Activated naive CD4-positive, alpha-beta T cell treated with anti-CD3 and anti-CD28 coated beads, Interleukin-2, amount 50 U/mL, for 24 hours (primary cell): ENCODE results near the gene ARHGEF28.

Experiments used
- H3K27ac Mint-ChIP-seq: one replicate; pipeline ENCODE4 v1.8.0; 2021; ENCODE audit warnings: mild to moderate bottlenecking, mixed read lengths
- H3K27me3 Mint-ChIP-seq: one replicate; pipeline ENCODE4 v1.8.0; 2021; ENCODE audit warnings: mixed read lengths
- H3K36me3 Mint-ChIP-seq: one replicate; pipeline ENCODE4 v1.8.0; 2021; ENCODE audit warnings: mixed read lengths
- H3K4me1 Mint-ChIP-seq: one replicate; pipeline ENCODE4 v1.8.0; 2021; ENCODE audit warnings: mixed read lengths
- H3K4me3 Mint-ChIP-seq: one replicate; pipeline ENCODE4 v1.8.0; 2021; ENCODE audit warnings: mild to moderate bottlenecking, mixed read lengths
- H3K9me3 Mint-ChIP-seq: one replicate; pipeline ENCODE4 v1.8.0; 2021; ENCODE audit warnings: mixed read lengths

Gene ARHGEF28

DNA sequence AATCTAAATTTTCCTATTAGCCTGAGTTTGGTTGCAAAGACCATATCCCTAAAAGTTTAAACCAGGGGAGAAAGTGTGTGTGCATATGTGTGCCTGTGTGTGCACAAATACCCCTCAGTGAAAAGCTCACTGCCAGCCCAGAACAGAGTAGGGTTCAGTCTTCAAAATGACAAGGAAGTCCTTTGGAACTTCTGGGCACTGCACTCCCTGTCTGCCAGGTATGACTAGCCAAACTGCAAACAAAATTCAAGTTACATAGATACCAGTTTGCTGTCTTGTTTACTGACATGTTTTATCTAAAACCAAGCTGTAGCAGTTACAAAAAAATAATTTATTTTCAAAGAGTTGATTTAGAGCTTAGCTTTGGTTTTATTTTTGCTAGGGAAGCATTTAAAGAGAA lies 100.1 kb downstream of the ARHGEF28 start:
- Mint-ChIP-seq H3K27me3 (peaks cover 3% of the 10 kb centered on the region), H3K4me3 (no peak overlapping the region), H3K27ac (no peak overlapping the region), H3K9me3 (no peaks in the 10 kb centered on the region), H3K36me3 (no peaks in the 10 kb centered on the region), H3K4me1 (no peaks in the 10 kb centered on the region)

GRCh38 chr5:73726606-73727231 lies 100.7 kb downstream of the ARHGEF28 start:
- Mint-ChIP-seq H3K27me3 (peaks cover 3% of the 10 kb centered on the region), H3K36me3 (no peaks in the 10 kb centered on the region), H3K27ac (no peak overlapping the region), H3K9me3 (no peaks in the 10 kb centered on the region), H3K4me3 (no peak overlapping the region), H3K4me1 (no peaks in the 10 kb centered on the region)

DNA sequence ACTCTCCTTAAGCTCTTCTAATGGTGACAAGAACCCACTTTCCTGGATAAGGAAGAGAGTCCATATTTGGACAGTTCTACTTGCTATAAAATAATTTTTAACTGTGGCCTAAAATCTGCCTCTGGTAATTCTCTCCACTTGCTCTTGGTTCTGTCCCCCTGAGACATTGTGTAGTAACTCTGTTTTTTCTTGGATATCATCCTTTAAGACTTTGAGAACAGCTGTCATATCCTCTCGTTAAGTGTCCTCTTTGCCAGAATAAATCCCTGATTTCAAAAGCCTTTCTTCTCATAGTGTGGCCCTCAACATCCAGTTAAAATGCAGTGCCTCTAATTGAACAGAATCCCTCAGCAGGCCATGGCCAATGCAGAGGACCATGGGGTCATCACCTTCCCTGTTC lies 101.5 kb downstream of the ARHGEF28 start:
- peaks cover 3% of the 10 kb centered on the region for H3K27me3 Mint-ChIP-seq
- no peak overlapping the region for H3K27ac Mint-ChIP-seq
- H3K36me3 Mint-ChIP-seq, result no peaks in the 10 kb centered on the region
- H3K9me3 Mint-ChIP-seq, result no peaks in the 10 kb centered on the region
- H3K4me1 Mint-ChIP-seq, result no peaks in the 10 kb centered on the region
- no peak overlapping the region for H3K4me3 Mint-ChIP-seq

GRCh38 chr5:73728493-73729273 lies 102.7 kb downstream of the ARHGEF28 start:
- Mint-ChIP-seq H3K27me3 (peaks cover 5% of the 10 kb centered on the region), H3K27ac (no peak overlapping the region)

GRCh38 chr5:73729329-73729728 lies 103.3 kb downstream of the ARHGEF28 start:
- no peaks in the 10 kb centered on the region for H3K36me3 Mint-ChIP-seq
- no peaks in the 10 kb centered on the region for H3K9me3 Mint-ChIP-seq
- H3K27me3 Mint-ChIP-seq, result peaks cover 5% of the 10 kb centered on the region
- no peak overlapping the region for H3K4me3 Mint-ChIP-seq
- no peak overlapping the region for H3K27ac Mint-ChIP-seq
- H3K4me1 Mint-ChIP-seq, result no peaks in the 10 kb centered on the region

More at GRCh38 chr5:73728493-73729273, 102.7 kb downstream of the ARHGEF28 start:
- Mint-ChIP-seq H3K4me3 (no peak overlapping the region), H3K36me3 (no peaks in the 10 kb centered on the region), H3K9me3 (no peaks in the 10 kb centered on the region), H3K4me1 (no peaks in the 10 kb centered on the region)

DNA sequence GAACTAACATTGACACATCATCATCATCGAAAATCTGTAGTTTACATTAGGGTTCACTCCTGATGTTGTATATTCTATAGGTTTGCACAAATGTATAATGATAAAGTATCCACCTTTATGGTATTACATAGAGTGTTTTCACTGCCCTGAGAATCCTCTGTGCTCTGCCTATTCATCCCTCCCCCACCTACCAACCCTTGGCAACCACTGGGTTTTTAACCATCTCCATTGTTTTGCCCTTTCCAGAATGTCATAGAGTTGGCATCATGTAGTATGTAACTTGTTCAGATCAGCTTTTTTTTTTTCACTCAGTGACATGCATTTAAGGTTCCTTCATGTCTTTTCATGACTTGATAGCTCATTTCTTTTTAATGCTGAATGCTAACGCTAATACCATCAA lies 106.0 kb downstream of the ARHGEF28 start:
- Mint-ChIP-seq H3K27me3 (peaks cover 4% of the 10 kb centered on the region), H3K9me3 (no peaks in the 10 kb centered on the region), H3K27ac (no peak overlapping the region), H3K4me1 (no peaks in the 10 kb centered on the region), H3K36me3 (no peaks in the 10 kb centered on the region), H3K4me3 (no peak overlapping the region)

- Mint-ChIP-seq H3K36me3 (no peaks in the 10 kb centered on the region), H3K27me3 (peaks cover 7% of the 10 kb centered on the region), H3K4me1 (no peaks in the 10 kb centered on the region), H3K4me3 (no peak overlapping the region), H3K27ac (no peak overlapping the region), H3K9me3 (no peaks in the 10 kb centered on the region)
Measured at GRCh38 chr5:73733219-73733618, 107.2 kb downstream of the ARHGEF28 start.

DNA sequence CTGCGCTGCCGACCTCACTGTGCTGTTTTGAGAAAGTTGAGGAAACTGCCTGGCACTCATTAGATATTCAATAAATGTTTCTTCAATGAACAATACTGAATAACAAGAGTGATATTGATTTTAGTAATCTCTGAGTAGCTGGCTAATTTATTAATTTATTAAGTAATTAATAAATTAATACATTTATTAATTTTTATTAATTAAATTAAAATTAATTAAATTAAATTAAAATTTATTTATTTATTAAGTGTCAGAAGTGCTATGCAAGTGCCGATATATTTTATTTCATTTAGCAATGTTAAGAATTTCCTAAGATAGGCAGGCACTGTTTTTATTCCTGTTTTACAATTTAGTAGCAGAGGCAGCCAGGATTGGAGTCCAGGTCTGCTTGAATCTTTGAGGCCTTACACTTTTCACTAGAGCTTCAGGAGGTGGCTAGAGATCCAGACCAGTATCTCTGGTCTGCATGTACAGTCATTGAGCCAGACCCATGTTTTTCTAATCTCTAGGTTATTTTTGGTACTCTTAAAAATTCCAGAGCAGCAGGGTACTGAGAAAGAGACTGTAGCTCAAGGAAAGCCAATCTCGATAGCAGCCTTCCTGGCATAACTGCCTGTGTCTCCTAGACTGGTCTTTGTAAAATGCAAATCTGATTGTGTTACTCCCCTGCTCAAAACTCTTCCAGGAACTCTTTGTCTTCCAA lies 109.2 kb downstream of the ARHGEF28 start:
- Mint-ChIP-seq H3K9me3 (no peaks in the 10 kb centered on the region), H3K4me3 (no peak overlapping the region), H3K36me3 (no peaks in the 10 kb centered on the region), H3K27me3 (peaks cover 7% of the 10 kb centered on the region), H3K4me1 (no peaks in the 10 kb centered on the region), H3K27ac (no peak overlapping the region)

- H3K27me3 Mint-ChIP-seq, result peaks cover 3% of the 10 kb centered on the region
- no peaks in the 10 kb centered on the region for H3K4me1 Mint-ChIP-seq
- no peak overlapping the region for H3K27ac Mint-ChIP-seq
- no peaks in the 10 kb centered on the region for H3K9me3 Mint-ChIP-seq
- H3K4me3 Mint-ChIP-seq, result no peak overlapping the region
- no peaks in the 10 kb centered on the region for H3K36me3 Mint-ChIP-seq
Measured at GRCh38 chr5:73739650-73740049, 113.7 kb downstream of the ARHGEF28 start.

- H3K27ac Mint-ChIP-seq, result no peak overlapping the region
- no peak overlapping the region for H3K4me3 Mint-ChIP-seq
- no peaks in the 10 kb centered on the region for H3K4me1 Mint-ChIP-seq
- peaks cover 3% of the 10 kb centered on the region for H3K27me3 Mint-ChIP-seq
- H3K36me3 Mint-ChIP-seq, result no peaks in the 10 kb centered on the region
- H3K9me3 Mint-ChIP-seq, result no peaks in the 10 kb centered on the region
Measured at GRCh38 chr5:73740274-73740790, 114.3 kb downstream of the ARHGEF28 start.

GRCh38 chr5:73743161-73743560 lies 117.2 kb downstream of the ARHGEF28 start:
- Mint-ChIP-seq H3K27ac (no peak overlapping the region), H3K36me3 (no peaks in the 10 kb centered on the region), H3K4me1 (no peaks in the 10 kb centered on the region), H3K9me3 (no peaks in the 10 kb centered on the region), H3K4me3 (no peak overlapping the region), H3K27me3 (peaks cover 5% of the 10 kb centered on the region)

DNA sequence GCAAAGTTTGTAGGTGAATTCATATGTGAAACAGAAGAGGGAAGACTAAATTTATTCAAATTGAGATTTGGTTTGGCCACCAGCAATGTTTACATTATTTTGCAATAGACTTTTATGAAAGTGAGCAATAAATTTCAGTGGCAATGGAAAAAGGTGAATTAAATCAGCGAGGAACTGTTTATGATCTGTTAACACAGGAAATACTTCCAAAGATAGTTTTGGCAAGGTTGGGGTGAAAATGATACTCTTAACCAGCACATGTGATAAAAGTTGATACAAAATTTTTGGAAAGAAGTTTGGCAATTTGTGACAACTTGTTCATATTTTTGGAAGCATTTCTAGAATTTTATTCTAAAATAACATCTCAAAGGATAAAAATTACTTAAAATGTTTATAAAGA lies 119.8 kb downstream of the ARHGEF28 start:
- no peak overlapping the region for H3K27ac Mint-ChIP-seq
- no peaks in the 10 kb centered on the region for H3K9me3 Mint-ChIP-seq
- H3K27me3 Mint-ChIP-seq, result peaks cover 12% of the 10 kb centered on the region
- no peak overlapping the region for H3K4me3 Mint-ChIP-seq
- no peaks in the 10 kb centered on the region for H3K4me1 Mint-ChIP-seq
- no peaks in the 10 kb centered on the region for H3K36me3 Mint-ChIP-seq

DNA sequence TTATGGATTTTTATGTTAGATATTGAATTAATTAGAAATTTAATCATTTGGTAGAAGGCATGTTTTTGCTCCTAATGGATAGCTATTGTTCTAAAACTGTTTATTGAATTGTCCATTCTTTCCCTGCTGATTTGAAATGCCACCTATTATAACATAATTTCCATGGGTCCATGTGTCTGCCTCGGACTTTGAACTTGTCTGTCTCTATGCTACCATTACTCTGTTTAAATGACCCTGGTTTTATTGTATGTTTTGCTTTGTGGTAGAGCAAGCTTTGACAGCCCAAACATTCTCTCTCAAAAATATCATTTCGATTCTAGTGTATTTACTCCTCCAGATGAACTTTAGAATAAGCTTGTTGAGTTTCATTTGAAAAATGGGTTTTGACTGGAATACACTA lies 120.6 kb downstream of the ARHGEF28 start:
- Mint-ChIP-seq H3K36me3 (no peaks in the 10 kb centered on the region), H3K27ac (no peak overlapping the region), H3K9me3 (no peaks in the 10 kb centered on the region), H3K4me1 (no peaks in the 10 kb centered on the region), H3K27me3 (peaks cover 12% of the 10 kb centered on the region), H3K4me3 (no peak overlapping the region)

- Mint-ChIP-seq H3K9me3 (no peaks in the 10 kb centered on the region), H3K27me3 (peaks cover 15% of the 10 kb centered on the region), H3K27ac (no peak overlapping the region), H3K4me3 (no peak overlapping the region), H3K36me3 (no peaks in the 10 kb centered on the region), H3K4me1 (no peaks in the 10 kb centered on the region)
Measured at GRCh38 chr5:73747696-73748380, 121.8 kb downstream of the ARHGEF28 start.

- H3K36me3 Mint-ChIP-seq, result no peaks in the 10 kb centered on the region
- peaks cover 15% of the 10 kb centered on the region for H3K27me3 Mint-ChIP-seq
- H3K4me3 Mint-ChIP-seq, result no peak overlapping the region
- no peaks in the 10 kb centered on the region for H3K4me1 Mint-ChIP-seq
- H3K27ac Mint-ChIP-seq, result no peak overlapping the region
- no peaks in the 10 kb centered on the region for H3K9me3 Mint-ChIP-seq
Measured at GRCh38 chr5:73748510-73749400, 122.8 kb downstream of the ARHGEF28 start.
